ENCODE data around the gene URGCP.

The URGCP gene

GRCh38 chr7:43937444-43937843 is 31.0 kb upstream of the URGCP start:
- no peak for TF ChIP-seq CTCF (IDR thresholded peaks at IDR 0.05; ENCODE audit: insufficient read depth, low read length, poor library complexity, severe bottlenecking)
- no peak overlapping the region for H3K4me3 ChIP-seq (replicated peaks; ENCODE audit: low read depth, low read length)
- DNase-seq (ENCODE audit: extremely low read depth, insufficient read length) = no peak

GRCh38 chr7:43933902-43934560 is 27.6 kb upstream of the URGCP start:
- Histone ChIP-seq H3K4me3 (replicated peaks; ENCODE audit: low read depth, low read length) (no peak overlapping the region), H3K27me3 (replicated peaks; ENCODE audit: control insufficient read depth, insufficient read depth, low read length) (no peaks in the 10 kb centered on the region), H3K36me3 (ENCODE audit: control insufficient read depth, insufficient read depth, low read length) (no peaks in the 10 kb centered on the region)
- no peak for DNase-seq (ENCODE audit: extremely low read depth, insufficient read length)
- TF ChIP-seq CTCF (IDR thresholded peaks at IDR 0.05; ENCODE audit: insufficient read depth, low read length, poor library complexity, severe bottlenecking) = no peak

More at GRCh38 chr7:43937444-43937843, 31.0 kb upstream of the URGCP start:
- no peaks in the 10 kb centered on the region for H3K27me3 ChIP-seq (replicated peaks; ENCODE audit: control insufficient read depth, insufficient read depth, low read length)
- H3K36me3 ChIP-seq (ENCODE audit: control insufficient read depth, insufficient read depth, low read length) = no peaks in the 10 kb centered on the region

GRCh38 chr7:43931346-43931745 is 24.9 kb upstream of the URGCP start:
- Histone ChIP-seq H3K27me3 (replicated peaks; ENCODE audit: control insufficient read depth, insufficient read depth, low read length) (no peaks in the 10 kb centered on the region), H3K36me3 (ENCODE audit: control insufficient read depth, insufficient read depth, low read length) (no peaks in the 10 kb centered on the region), H3K4me3 (replicated peaks; ENCODE audit: low read depth, low read length) (no peak overlapping the region)
- TF ChIP-seq CTCF (IDR thresholded peaks at IDR 0.05; ENCODE audit: insufficient read depth, low read length, poor library complexity, severe bottlenecking) = no peak
- no peak for DNase-seq (ENCODE audit: extremely low read depth, insufficient read length)

GRCh38 chr7:43929529-43930457 is 23.4 kb upstream of the URGCP start:
- TF ChIP-seq CTCF (IDR thresholded peaks at IDR 0.05; ENCODE audit: insufficient read depth, low read length, poor library complexity, severe bottlenecking) = no peak
- Histone ChIP-seq H3K4me3 (replicated peaks; ENCODE audit: low read depth, low read length) (no peak overlapping the region), H3K27me3 (replicated peaks; ENCODE audit: control insufficient read depth, insufficient read depth, low read length) (no peaks in the 10 kb centered on the region), H3K36me3 (ENCODE audit: control insufficient read depth, insufficient read depth, low read length) (no peaks in the 10 kb centered on the region)
- DNase-seq (ENCODE audit: extremely low read depth, insufficient read length) = no peak

- no peak for TF ChIP-seq CTCF (IDR thresholded peaks at IDR 0.05; ENCODE audit: insufficient read depth, low read length, poor library complexity, severe bottlenecking)
- Histone ChIP-seq H3K4me3 (replicated peaks; ENCODE audit: low read depth, low read length) (no peak overlapping the region), H3K27me3 (replicated peaks; ENCODE audit: control insufficient read depth, insufficient read depth, low read length) (no peaks in the 10 kb centered on the region), H3K36me3 (ENCODE audit: control insufficient read depth, insufficient read depth, low read length) (no peaks in the 10 kb centered on the region)
- no peak for DNase-seq (ENCODE audit: extremely low read depth, insufficient read length)
Observed at GRCh38 chr7:43927810-43928209, 21.4 kb upstream of the URGCP start.

Data from GM06990 (cell line).